Muscle of back (tissue), 10 donors: ENCODE data around the gene POLR2J. TPM values are rescaled to one million over a fixed set of nuclear protein-coding genes. Genes with fewer than 3 reads are reported as not detected.

Experiments
- polyA plus RNA-seq, 10 donors: library from polyadenylated mRNA; unstranded; fragments of 120-200 nt; gene quantifications; one replicate each; pipeline ENCODE4 v1.2.1, GENCODE V29; 2013; ENCODE audit not compliant: insufficient read length in 10 of 10

The POLR2J gene
- polyA plus RNA-seq, 10 donors, result 22.1 to 36.5 (median 27.2) TPM

Other genes starting within 250 kb of the POLR2J start
- gene SH2B2, start 192.1 kb downstream of the POLR2J start, polyA plus RNA-seq, result 10 to 100 TPM in 9 of 10 donors, 1 to 10 TPM in 1; 8.9 to 15.3 (median 11.9) TPM
- 1 to 10 TPM in 9 of 10 donors, not detected in 1; 1.5 to 9.4 (median 3.4) TPM for gene SPDYE6, start 122.5 kb downstream of the POLR2J start, polyA plus RNA-seq
- 10 to 100 TPM; 17.6 to 30.1 (median 24.8) TPM for gene PRKRIP1, start 82.6 kb downstream of the POLR2J start, polyA plus RNA-seq
- gene ORAI2, start 45.3 kb downstream of the POLR2J start, polyA plus RNA-seq, result 10 to 100 TPM in 5 of 10 donors, 1 to 10 TPM in 5; 6.3 to 16.0 (median 9.7) TPM
- 1 to 10 TPM; 5.6 to 9.4 (median 7.5) TPM for gene ALKBH4, start 14.1 kb downstream of the POLR2J start, polyA plus RNA-seq
- 10 to 100 TPM in 7 of 10 donors, 1 to 10 TPM in 3; 8.5 to 16.0 (median 10.7) TPM for gene LRWD1, start 13.9 kb downstream of the POLR2J start, polyA plus RNA-seq
- gene RASA4B, start 38.9 kb upstream of the POLR2J start, polyA plus RNA-seq, result 10 to 100 TPM in 9 of 10 donors, 1 to 10 TPM in 1; 8.4 to 21.6 (median 11.4) TPM
- 10 to 100 TPM in 3 of 10 donors, 1 to 10 TPM in 7; 1.2 to 16.5 (median 8.6) TPM for gene UPK3BL2, start 64.8 kb upstream of the POLR2J start, polyA plus RNA-seq
- 10 to 100 TPM in 3 of 10 donors, 1 to 10 TPM in 7; 2.3 to 13.2 (median 5.3) TPM for gene SPDYE2, start 72.3 kb upstream of the POLR2J start, polyA plus RNA-seq
- 10 to 100 TPM; 50.7 to 80.4 (median 63.5) TPM for gene POLR2J3, start 93.7 kb upstream of the POLR2J start, polyA plus RNA-seq
- gene RASA4, start 137.8 kb upstream of the POLR2J start, polyA plus RNA-seq, result 10 to 100 TPM; 16.3 to 43.7 (median 27.8) TPM
- gene UPK3BL1, start 163.9 kb upstream of the POLR2J start, polyA plus RNA-seq, result 10 to 100 TPM in 6 of 10 donors, 1 to 10 TPM in 4; 3.7 to 50.4 (median 10.9) TPM
- 1 to 10 TPM in 7 of 10 donors, under 1 TPM in 3; 0.32 to 3.9 (median 1.7) TPM for gene SPDYE2B, start 171.4 kb upstream of the POLR2J start, polyA plus RNA-seq
- 1 to 10 TPM in 8 of 10 donors, under 1 TPM in 1, not detected in 1; 0.54 to 4.3 (median 2.4) TPM for gene POLR2J2, start 192.7 kb upstream of the POLR2J start, polyA plus RNA-seq